Stomach (tissue), 9 donors: ENCODE data around the gene DTYMK. TPM values are rescaled to one million over a fixed set of nuclear protein-coding genes. Genes with fewer than 3 reads are reported as not detected.

ENCODE experiments used
- DNase-seq, 2 donors: peaks; one replicate each; pipeline versions ENCODE4 v3.0.0 to v3.0.0-alpha.2; 2013 to 2019
- H3K27ac ChIP-seq, 5 donors: fragments of 200-600 bp in 4 of 5; sonication (generic) in 4 of 5; one replicate each; pipeline ENCODE4 v1.5.1; 2013 to 2019; ENCODE audit warnings: mild to moderate bottlenecking in 1 of 5, moderate library complexity in 1 of 5
- H3K27me3 ChIP-seq, 3 donors: fragments of 200-600 bp; sonication (generic); one replicate each; pipeline ENCODE4 v1.5.1; 2017 to 2019; ENCODE audit warnings: mixed run types in 1 of 3
- H3K36me3 ChIP-seq, 4 donors: fragments of 200-600 bp; sonication (generic); 1 replicate in 3 of 4; 2 replicates in 1 of 4; pipeline ENCODE4 v1.5.1; 2016 to 2019
- H3K4me1 ChIP-seq, 4 donors: fragments of 200-600 bp; sonication (generic); one replicate each; pipeline ENCODE4 v1.5.1; 2016 to 2019
- H3K4me3 ChIP-seq, 4 donors: fragments of 200-600 bp; sonication (generic) in 3 of 4; one replicate each; pipeline ENCODE4 v1.5.1; 2016 to 2019; ENCODE audit warnings: mild to moderate bottlenecking in 1 of 4
- H3K9me3 ChIP-seq, 4 donors: fragments of 200-600 bp; sonication (generic); one replicate each; pipeline ENCODE4 v1.5.1; 2016 to 2019
- CTCF ChIP-seq, 7 experiments: fragments of 450-650 bp in 4 of 7; fragments of 200-600 bp in 3 of 7; sonication (generic) in 3 of 7; IDR thresholded peaks; one replicate each; pipeline ENCODE4 v1.5.1; 2016 to 2019; ENCODE audit warnings: antibody characterized with exemption in 7 of 7, control low read depth in 2 of 7, mild to moderate bottlenecking in 1 of 7
- EP300 ChIP-seq: sonication (generic); formaldehyde crosslinking; IDR thresholded peaks from one replicate; pipeline ENCODE4 v1.6.1; 2017; ENCODE audit warnings: antibody characterized with exemption
- POLR2A ChIP-seq, 4 donors: fragments of 450-650 bp; IDR thresholded peaks; one replicate each; pipeline ENCODE4 v1.6.1; 2016; ENCODE audit warnings: antibody characterized with exemption in 4 of 4, control low read depth in 2 of 4, mild to moderate bottlenecking in 1 of 4, moderate library complexity in 1 of 4
- POLR2AphosphoS5 ChIP-seq, 3 donors: sonication (generic); formaldehyde crosslinking; IDR thresholded peaks; one replicate each; pipeline ENCODE4 v1.6.1; 2016; ENCODE audit warnings: antibody characterized with exemption in 3 of 3
- WGBS, 5 donors: extraction: QIAGEN DNeasy Blood & Tissue Kit in 3 of 5; methylation state at CpG; one replicate each; pipeline versions ENCODE4 v1.1.5 to v1.1.7; 2013 to 2018; 5-methylcytosine and 5-hydroxymethylcytosine counted together
- intact Hi-C: fragments of 100-400 bp; cut with DNase I; formaldehyde crosslinking; loops from one replicate; pipeline ENCODE4 v1.15.1; 2023; ENCODE audit warnings: low total_unique reads
- polyA plus RNA-seq, 3 donors: library from polyadenylated mRNA; stranded (reverse); fragments of 200-250 nt; gene quantifications; one replicate each; pipeline ENCODE4 v1.2.3, GENCODE V29; 2013
- total RNA-seq, 5 donors: library from RNA; depleted of rRNA; stranded (reverse); fragments of >200 nt; gene quantifications; one replicate each; pipeline versions ENCODE4 v1.1.0 to v1.2.3, GENCODE V29; 2014 to 2016
- donor health status: healthy with polysubstance abuse.
- donor health status: Bipolar disorder and iron deficiency.
- donor health status: healthy.

Gene DTYMK
- total and polyA plus RNA-seq, 8 donors, result 3.5 to 50.0 (median 21.7) TPM

DNA sequence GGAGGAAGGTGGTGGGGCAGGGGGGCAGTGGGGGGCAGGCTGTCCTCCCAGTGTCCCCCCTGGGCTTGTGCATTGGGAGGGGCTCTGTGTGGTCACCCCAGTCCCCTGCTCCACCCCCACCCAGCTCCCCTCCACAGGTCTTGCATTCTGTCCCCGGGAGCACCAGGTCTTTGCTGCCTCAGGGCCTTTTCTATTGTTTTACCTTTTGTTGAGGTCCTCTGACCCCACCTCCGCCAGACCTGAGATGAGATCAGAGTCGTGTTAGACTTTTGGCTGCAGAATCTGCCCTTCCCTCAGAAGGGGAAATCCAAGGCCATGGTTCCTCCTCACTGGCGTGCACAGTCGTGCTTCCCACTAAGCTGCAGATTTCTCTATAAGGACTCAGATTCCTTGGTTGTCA, 28.3 kb downstream of the DTYMK start:
- intact Hi-C loops, result no loop called here
- TF ChIP-seq POLR2AphosphoS5 (IDR thresholded peaks at IDR 0.05), result no peak
- no peak for TF ChIP-seq POLR2A (IDR thresholded peaks at IDR 0.05)
- TF ChIP-seq EP300, result no peak
- no peak for TF ChIP-seq CTCF (IDR thresholded peaks at IDR 0.05)
- no peak for DNase-seq
- peaks cover 50 to 98% (median 91%) of the 10 kb centered on the region in 4 donors for H3K36me3 ChIP-seq
- no peaks in the 10 kb centered on the region for H3K9me3 ChIP-seq
- H3K4me1 ChIP-seq, result no peaks in the 10 kb centered on the region
- H3K4me3 ChIP-seq, result no peak overlapping the region
- H3K27ac ChIP-seq, result no peak overlapping the region
- H3K27me3 ChIP-seq, result no peaks in the 10 kb centered on the region
- 64 to 87% (median 74%) methylated on average over 3 to 5 of the region's 5 CpGs for WGBS, 5 donors

- 70 to 87% (median 80%) methylated on average over 12 to 15 of the region's 15 CpGs for WGBS, 5 donors
- Histone ChIP-seq H3K4me1 (no peaks in the 10 kb centered on the region), H3K9me3 (no peaks in the 10 kb centered on the region), H3K36me3 (peaks cover 53 to 99% (median 96%) of the 10 kb centered on the region in 4 donors), H3K27ac (no peak overlapping the region), H3K27me3 (no peaks in the 10 kb centered on the region), H3K4me3 (no peak overlapping the region)
- TF ChIP-seq POLR2AphosphoS5 (IDR thresholded peaks at IDR 0.05), result no peak
- no peak for TF ChIP-seq POLR2A (IDR thresholded peaks at IDR 0.05)
- TF ChIP-seq EP300, result no peak
- no peak for TF ChIP-seq CTCF (IDR thresholded peaks at IDR 0.05)
- intact Hi-C loops, result no loop called here
- DNase-seq, result no peak
Measured at GRCh38 chr2:241657786-241658254, 28.8 kb downstream of the DTYMK start.

DNA sequence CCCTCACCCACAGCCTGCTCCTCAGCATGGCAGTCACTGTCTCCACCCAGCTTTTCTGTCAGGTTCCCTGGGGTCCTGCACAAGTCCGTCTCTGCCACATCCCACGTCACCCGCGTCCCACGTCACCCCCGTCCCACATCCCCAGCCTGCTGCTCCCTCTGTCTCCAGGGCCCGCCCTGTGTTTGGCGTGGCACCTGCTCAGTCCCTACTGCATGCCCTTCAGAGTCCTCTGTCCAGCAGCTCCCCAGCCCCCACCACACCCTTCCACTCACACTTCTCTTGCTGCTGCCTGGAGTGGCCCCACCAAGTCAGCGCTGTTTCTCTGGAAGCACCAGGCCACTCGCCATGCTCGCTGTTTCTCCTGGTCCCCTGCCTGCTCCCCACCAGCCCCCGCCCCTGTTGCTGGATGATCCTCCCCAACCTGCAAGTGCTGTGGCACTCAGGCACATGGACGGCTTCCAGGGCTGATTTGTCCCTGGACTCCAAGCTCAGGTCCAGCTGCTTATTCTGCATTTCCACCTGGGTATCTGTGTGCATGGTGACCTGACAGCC, 30.3 kb downstream of the DTYMK start:
- 91 to 95% (median 93%) methylated on average over 13 of the region's 13 CpGs for WGBS, 5 donors
- no peak for DNase-seq
- Histone ChIP-seq H3K36me3 (peaks cover 59 to 100% (median 99%) of the 10 kb centered on the region in 4 donors), H3K27me3 (no peaks in the 10 kb centered on the region), H3K9me3 (no peaks in the 10 kb centered on the region), H3K4me3 (no peak overlapping the region), H3K4me1 (no peaks in the 10 kb centered on the region), H3K27ac (no peak overlapping the region)
- no peak for TF ChIP-seq EP300
- intact Hi-C loops, result no loop called here

GRCh38 chr2:241655516-241656189, 31.0 kb downstream of the DTYMK start:
- no peak overlapping the region for H3K4me3 ChIP-seq
- no peaks in the 10 kb centered on the region for H3K27me3 ChIP-seq
- WGBS, 5 donors, result 90 to 93% (median 92%) methylated on average over 17 of the region's 17 CpGs
- TF ChIP-seq POLR2AphosphoS5 (IDR thresholded peaks at IDR 0.05), result no peak
- no peak for TF ChIP-seq POLR2A (IDR thresholded peaks at IDR 0.05)
- TF ChIP-seq EP300, result no peak
- TF ChIP-seq CTCF (IDR thresholded peaks at IDR 0.05), result no peak
- no peaks in the 10 kb centered on the region for H3K4me1 ChIP-seq
- peaks cover 58 to 100% (median 99%) of the 10 kb centered on the region in 4 donors for H3K36me3 ChIP-seq
- intact Hi-C loops, result no loop called here
- no peaks in the 10 kb centered on the region for H3K9me3 ChIP-seq
- no peak overlapping the region for H3K27ac ChIP-seq
- no peak for DNase-seq

DNA sequence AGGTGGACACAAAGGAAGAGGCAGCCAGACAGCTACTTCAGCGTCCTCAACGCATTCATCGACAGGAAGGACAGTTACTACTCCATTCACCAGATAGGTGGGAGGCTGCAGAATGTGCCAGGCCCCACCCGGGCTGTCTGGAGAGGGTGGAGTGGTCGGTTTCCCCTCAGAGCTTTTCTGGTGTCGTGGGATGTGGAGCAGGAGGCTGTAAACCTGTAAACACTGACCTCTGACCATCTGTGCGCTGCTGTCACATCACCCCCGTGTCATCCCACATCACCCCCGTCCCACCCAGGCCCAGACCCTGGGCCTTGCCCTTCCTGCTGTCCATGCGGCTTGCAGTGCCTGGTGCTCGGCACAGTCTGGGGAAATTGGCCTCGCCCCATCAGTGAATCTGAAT, 32.1 kb downstream of the DTYMK start:
- TF ChIP-seq CTCF (IDR thresholded peaks at IDR 0.05) (no peak), POLR2AphosphoS5 (IDR thresholded peaks at IDR 0.05) (no peak), EP300 (no peak), POLR2A (IDR thresholded peaks at IDR 0.05) (no peak)
- no peak overlapping the region for H3K27ac ChIP-seq

More for the DNA sequence above, 32.1 kb downstream of the DTYMK start:
- Histone ChIP-seq H3K4me1 (peaks cover 0 to 7% (median 3%) of the 10 kb centered on the region in 4 donors), H3K4me3 (no peak overlapping the region), H3K36me3 (peaks cover 47 to 90% (median 88%) of the 10 kb centered on the region in 4 donors), H3K27me3 (no peaks in the 10 kb centered on the region), H3K9me3 (no peaks in the 10 kb centered on the region)
- 89 to 94% (median 90%) methylated on average over 12 of the region's 12 CpGs for WGBS, 5 donors
- no peak for DNase-seq
- intact Hi-C loops, result no loop called here
